SIG-M5 treated with dmso at 0.1 percent for 504 hours (cell line): ENCODE data around the gene C13orf46.

ENCODE experiments used
- DNase-seq: peaks from one replicate; lab custom pipeline; 2025; ENCODE audit not compliant: unreplicated experiment; lab: John Stamatoyannopoulos, UW

Gene C13orf46

GRCh38 chr13:114010401-114011101 lies 36.7 kb upstream of the C13orf46 start:
- no peak for DNase-seq

- no peak for DNase-seq
Measured at GRCh38 chr13:114009590-114010400, 35.9 kb upstream of the C13orf46 start.

GRCh38 chr13:114008964-114009589 lies 35.2 kb upstream of the C13orf46 start:
- DNase-seq = no peak

- no peak for DNase-seq
Measured at GRCh38 chr13:114007566-114007965, 33.7 kb upstream of the C13orf46 start.

- DNase-seq = no peak
Measured at GRCh38 chr13:114005206-114005724, 31.4 kb upstream of the C13orf46 start.

- DNase-seq = no peak
Measured at GRCh38 chr13:114004420-114005205, 30.7 kb upstream of the C13orf46 start.

GRCh38 chr13:114002771-114003321 lies 29.0 kb upstream of the C13orf46 start:
- DNase-seq = no peak

GRCh38 chr13:114002009-114002544 lies 28.2 kb upstream of the C13orf46 start:
- DNase-seq = no peak

- no peak for DNase-seq
Measured at GRCh38 chr13:114001331-114002008, 27.6 kb upstream of the C13orf46 start.

- no peak for DNase-seq
Measured at GRCh38 chr13:114000151-114001040, 26.5 kb upstream of the C13orf46 start.

- DNase-seq = no peak
Measured at GRCh38 chr13:113999618-113999910, 25.7 kb upstream of the C13orf46 start.

GRCh38 chr13:113998781-113999617 lies 25.1 kb upstream of the C13orf46 start:
- no peak for DNase-seq

GRCh38 chr13:113997845-113998751 lies 24.2 kb upstream of the C13orf46 start:
- no peak for DNase-seq

GRCh38 chr13:113996912-113997745 lies 23.3 kb upstream of the C13orf46 start:
- DNase-seq = no peak

GRCh38 chr13:113996081-113996911 lies 22.4 kb upstream of the C13orf46 start:
- no peak for DNase-seq
